Cardiac muscle cell (in vitro differentiated cells and primary cell): Measurements from ENCODE around the gene H6PD. TPM values are rescaled to one million over a fixed set of nuclear protein-coding genes. Genes with fewer than 3 reads are reported as not detected.

Experiments
- DNase-seq, 2 donors: peaks; one replicate each; pipeline versions ENCODE4 v3.0.0 to v3.0.0-alpha.2; 2010 to 2017; ENCODE audit warnings: low read depth in 1 of 2, low spot score in 1 of 2
- H3K27ac ChIP-seq: fragments of 200-600 bp; sonication (generic); 2 replicates; pipeline ENCODE4 v1.5.1; 2016
- H3K27me3 ChIP-seq: fragments of 200-600 bp; sonication (generic); 2 replicates; pipeline ENCODE4 v1.6.0; 2016; ENCODE audit warnings: control low read depth
- H3K36me3 ChIP-seq: fragments of 200-600 bp; sonication (generic); 2 replicates; pipeline ENCODE4 v1.5.1; 2016; ENCODE audit warnings: control low read depth
- H3K4me1 ChIP-seq: fragments of 200-600 bp; sonication (generic); 2 replicates; pipeline ENCODE4 v1.8.1; 2017; ENCODE audit warnings: low read depth, mild to moderate bottlenecking, mixed run types
- H3K4me3 ChIP-seq: fragments of 200-600 bp; sonication (generic); 2 replicates; pipeline ENCODE4 v1.5.1; 2016; ENCODE audit warnings: mild to moderate bottlenecking
- H3K9me3 ChIP-seq: fragments of 200-600 bp; sonication (generic); 2 replicates; pipeline ENCODE4 v1.5.1; 2017; ENCODE audit warnings: low read depth, mild to moderate bottlenecking, control low read depth
- CTCF ChIP-seq: IDR thresholded peaks from 2 replicates; pipeline ENCODE4 v1.5.1; 2012; ENCODE audit warnings: low read depth, mild to moderate bottlenecking, low read length
- polyA plus RNA-seq: library from polyadenylated mRNA; unstranded; fragments of >200 nt; fragmentation: Nextera tagmentation; extraction: Ambion mirVana; gene quantifications from 2 replicates; pipeline ENCODE4 v1.2.1, GENCODE V29; 2016
- total RNA-seq: library from RNA; depleted of rRNA; stranded (reverse); fragments of >200 nt; gene quantifications from 2 replicates; pipeline ENCODE4 v1.2.3, GENCODE V29; 2016

Gene H6PD
- total and polyA plus RNA-seq, 2 experiments from 2014 or later, result 13.7 to 41.4 TPM

GRCh38 chr1:9249263-9249533, 14.6 kb downstream of the H6PD start:
- Histone ChIP-seq H3K27ac (no peak overlapping the region), H3K9me3 (no peaks in the 10 kb centered on the region), H3K4me3 (no peak overlapping the region), H3K36me3 (peaks cover 4% of the 10 kb centered on the region), H3K27me3 (no peaks in the 10 kb centered on the region), H3K4me1 (peaks cover 46% of the 10 kb centered on the region)
- TF ChIP-seq CTCF, result no peak
- DNase-seq, result no peak

GRCh38 chr1:9249534-9250410, 15.2 kb downstream of the H6PD start:
- Histone ChIP-seq H3K27ac (peak overlapping the region; percentile 53), H3K27me3 (no peaks in the 10 kb centered on the region), H3K9me3 (no peaks in the 10 kb centered on the region), H3K4me1 (peaks cover 49% of the 10 kb centered on the region), H3K4me3 (no peak overlapping the region), H3K36me3 (peaks cover 4% of the 10 kb centered on the region)
- DNase-seq, result peak in 1 of 2 donors; percentile 74
- TF ChIP-seq CTCF, result peak; percentile 72

- no peak for TF ChIP-seq CTCF
- H3K4me3 ChIP-seq, result no peak overlapping the region
- H3K4me1 ChIP-seq, result peaks cover 49% of the 10 kb centered on the region
- no peaks in the 10 kb centered on the region for H3K9me3 ChIP-seq
- peak overlapping the region; percentile 71 for H3K27ac ChIP-seq
- peaks cover 4% of the 10 kb centered on the region for H3K36me3 ChIP-seq
- no peaks in the 10 kb centered on the region for H3K27me3 ChIP-seq
- DNase-seq, result peak in 1 of 2 donors; percentile 68
These were observed 16.1 kb downstream of the H6PD start for GRCh38 chr1:9250411-9251381.

- Histone ChIP-seq H3K4me3 (no peak overlapping the region), H3K9me3 (no peaks in the 10 kb centered on the region), H3K27ac (peak overlapping the region; percentile 71), H3K4me1 (peaks cover 49% of the 10 kb centered on the region), H3K27me3 (no peaks in the 10 kb centered on the region), H3K36me3 (peaks cover 4% of the 10 kb centered on the region)
- TF ChIP-seq CTCF, result no peak
- DNase-seq, result no peak
These were observed 16.9 kb downstream of the H6PD start for GRCh38 chr1:9251501-9251900.

- TF ChIP-seq CTCF, result no peak
- DNase-seq, result no peak
- Histone ChIP-seq H3K36me3 (no peaks in the 10 kb centered on the region), H3K4me1 (peaks cover 49% of the 10 kb centered on the region), H3K27me3 (no peaks in the 10 kb centered on the region), H3K9me3 (no peaks in the 10 kb centered on the region), H3K4me3 (no peak overlapping the region), H3K27ac (peak overlapping the region; percentile 52)
These were observed 18.4 kb downstream of the H6PD start for GRCh38 chr1:9253004-9253403.
